HEK293 (cell line): ENCODE results near the gene WASHC4.

Experiments used
- CTCF ChIA-PET: fragments of 350-600 bp; formaldehyde crosslinking; extraction: SDS; loops from one replicate; lab custom pipeline; 2021; ENCODE audit warnings: antibody characterized with exemption; lab: Yijun Ruan, JAX
- POLR2A ChIA-PET: fragments of 300-600 bp; formaldehyde crosslinking; extraction: SDS; loops from one replicate; lab custom pipeline; 2020; ENCODE audit warnings: antibody characterized with exemption, inconsistent platforms; lab: Yijun Ruan, JAX
- H3K27ac ChIP-seq: fragments of 200-500 bp; sonication (Bioruptor generic); 2 replicates; pipeline ENCODE4 v1.5.1; 2014; ENCODE audit warnings: low read depth, low read length, control low read depth, inconsistent platforms; ENCODE audit errors: extremely low read depth
- H3K36me3 ChIP-seq, 2 experiments: fragments of 200-500 bp in 1 of 2; sonication (Bioruptor generic) in 1 of 2; 1 replicate in 1 of 2; 2 replicates in 1 of 2; pipeline ENCODE4 v1.5.1; 2014 to 2017; ENCODE audit warnings: inconsistent platforms in 2 of 2, low read length in 2 of 2; ENCODE audit not compliant: control insufficient read depth in 2 of 2, insufficient read depth in 1 of 2
- H3K4me1 ChIP-seq: fragments of 200-500 bp; sonication (Bioruptor generic); 2 replicates; pipeline ENCODE4 v1.5.1; 2014; ENCODE audit warnings: mild to moderate bottlenecking, low read length, inconsistent platforms; ENCODE audit not compliant: control insufficient read depth, insufficient read depth
- H3K4me3 ChIP-seq: 2 replicates; pipeline ENCODE4 v1.5.1; 2011; ENCODE audit warnings: low read depth, mild to moderate bottlenecking, control low read depth, low read length, moderate library complexity
- H3K9me3 ChIP-seq: fragments of 200-500 bp; sonication (Bioruptor generic); 2 replicates; pipeline ENCODE4 v1.5.1; 2014; ENCODE audit warnings: low read depth, low read length, inconsistent platforms; ENCODE audit not compliant: control insufficient read depth, insufficient read depth
- KLF10 ChIP-seq: fragments of 450-650 bp; IDR thresholded peaks from 2 replicates; pipeline ENCODE4 v1.5.1; 2018; ENCODE audit warnings: missing biosample characterization, mild to moderate bottlenecking, missing genetic modification characterization
- PRDM1 ChIP-seq: fragments of 450-650 bp; formaldehyde crosslinking; IDR thresholded peaks from 2 replicates; pipeline ENCODE4; 2016; ENCODE audit warnings: missing biosample characterization, missing genetic modification characterization
- SP7 ChIP-seq: fragments of 450-650 bp; formaldehyde crosslinking; IDR thresholded peaks from 2 replicates; pipeline ENCODE4 v1.5.1; 2016; ENCODE audit warnings: missing biosample characterization, missing genetic modification characterization
- ZBTB17 ChIP-seq: fragments of 450-650 bp; formaldehyde crosslinking; IDR thresholded peaks from 2 replicates; pipeline ENCODE4 v1.5.1; 2016; ENCODE audit warnings: missing biosample characterization, missing genetic modification characterization
- ZNF239 ChIP-seq: fragments of 450-650 bp; formaldehyde crosslinking; IDR thresholded peaks from 2 replicates; pipeline ENCODE4 v1.5.1; 2016; ENCODE audit warnings: missing biosample characterization, missing genetic modification characterization
- ZNF366 ChIP-seq: fragments of 450-650 bp; formaldehyde crosslinking; conservative IDR thresholded peaks from 2 replicates; pipeline ENCODE4 v1.5.1; 2016; ENCODE audit warnings: missing biosample characterization, missing genetic modification characterization
- ZNF473 ChIP-seq: fragments of 450-650 bp; formaldehyde crosslinking; IDR thresholded peaks from 2 replicates; pipeline ENCODE4 v1.5.1; 2017; ENCODE audit warnings: missing biosample characterization, missing genetic modification characterization
- ZNF580 ChIP-seq: fragments of 450-650 bp; formaldehyde crosslinking; IDR thresholded peaks from 2 replicates; pipeline ENCODE4 v1.5.1; 2016; ENCODE audit warnings: missing biosample characterization, missing genetic modification characterization
- ZNF585B ChIP-seq: fragments of 450-650 bp; formaldehyde crosslinking; IDR thresholded peaks from 2 replicates; pipeline ENCODE4 v1.5.1; 2016; ENCODE audit warnings: missing biosample characterization, missing genetic modification characterization
- ZNF621 ChIP-seq: fragments of 450-650 bp; formaldehyde crosslinking; IDR thresholded peaks from 2 replicates; pipeline ENCODE4 v1.5.1; 2017; ENCODE audit warnings: missing biosample characterization, missing genetic modification characterization
- ZNF654 ChIP-seq: fragments of 450-650 bp; formaldehyde crosslinking; IDR thresholded peaks from 2 replicates; pipeline ENCODE4 v1.5.1; 2016; ENCODE audit warnings: low read depth, missing biosample characterization, missing genetic modification characterization
- ZNF76 ChIP-seq: fragments of 450-650 bp; formaldehyde crosslinking; IDR thresholded peaks from 2 replicates; pipeline ENCODE4; 2016; ENCODE audit warnings: low read depth, missing biosample characterization, missing genetic modification characterization, borderline replicate concordance
- TF ChIP-seq, protein P1 (sequence below): fragments of 450-650 bp; formaldehyde crosslinking; IDR thresholded peaks from 2 replicates; pipeline ENCODE4 v1.5.1; 2016; ENCODE audit warnings: missing biosample characterization, missing genetic modification characterization
- TF ChIP-seq, protein P2 (sequence below): fragments of 450-650 bp; formaldehyde crosslinking; IDR thresholded peaks from 2 replicates; pipeline ENCODE4 v1.5.1; 2016; ENCODE audit warnings: missing biosample characterization, missing genetic modification characterization
- TF ChIP-seq, protein P3 (sequence below): IDR thresholded peaks from 2 replicates; pipeline ENCODE4 v1.6.1; 2011; ENCODE audit warnings: mild to moderate bottlenecking, low read depth, low read length, borderline replicate concordance

Gene WASHC4

DNA sequence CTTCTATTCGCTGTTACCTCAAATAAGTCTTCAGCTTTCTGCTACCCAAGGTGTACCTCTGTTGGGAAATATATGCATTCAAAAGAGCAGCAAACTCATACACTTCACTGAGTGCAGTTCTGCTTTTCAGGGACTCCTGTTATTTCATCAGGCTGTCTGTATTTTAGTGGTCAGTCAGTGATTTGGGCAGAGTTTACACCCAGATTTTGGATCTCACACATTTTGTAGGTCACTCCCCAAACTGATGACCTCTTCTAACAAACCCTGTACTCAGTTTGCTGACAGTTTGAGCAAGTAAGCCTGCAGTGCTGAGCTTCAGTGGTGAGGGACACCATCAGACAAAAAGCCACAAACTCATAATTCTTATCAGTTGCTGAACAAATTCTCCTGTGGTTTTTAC, 8.2 kb upstream of the WASHC4 start (continued):
- TF ChIP-seq ZNF580 (tag by site-specific recombination): no peak
- TF ChIP-seq SP7 (tag by site-specific recombination): no peak
- no peak for TF ChIP-seq ZNF76 (tag by site-specific recombination)
- no peak for TF ChIP-seq ZNF621 (tag by site-specific recombination)

- ChIA-PET CTCF (interaction anchor here (0.7 to 1.3 kb wide), 2 partner anchors 15 to 718 kb away, joined by 3 to 5 read pairs; no protein-coding TSS in a partner anchor), POLR2A (interaction anchor here (0.6 kb wide), 2 partner anchors 16 to 643 kb away, joined by 3 read pairs; no protein-coding TSS in a partner anchor)
- H3K36me3 ChIP-seq: no peaks in the 10 kb centered on the region
Observed at GRCh38 chr12:105100207-105100985, 7.1 kb upstream of the WASHC4 start.

GRCh38 chr12:105100998-105101397, 6.5 kb upstream of the WASHC4 start:
- TF ChIP-seq, protein P1, sequence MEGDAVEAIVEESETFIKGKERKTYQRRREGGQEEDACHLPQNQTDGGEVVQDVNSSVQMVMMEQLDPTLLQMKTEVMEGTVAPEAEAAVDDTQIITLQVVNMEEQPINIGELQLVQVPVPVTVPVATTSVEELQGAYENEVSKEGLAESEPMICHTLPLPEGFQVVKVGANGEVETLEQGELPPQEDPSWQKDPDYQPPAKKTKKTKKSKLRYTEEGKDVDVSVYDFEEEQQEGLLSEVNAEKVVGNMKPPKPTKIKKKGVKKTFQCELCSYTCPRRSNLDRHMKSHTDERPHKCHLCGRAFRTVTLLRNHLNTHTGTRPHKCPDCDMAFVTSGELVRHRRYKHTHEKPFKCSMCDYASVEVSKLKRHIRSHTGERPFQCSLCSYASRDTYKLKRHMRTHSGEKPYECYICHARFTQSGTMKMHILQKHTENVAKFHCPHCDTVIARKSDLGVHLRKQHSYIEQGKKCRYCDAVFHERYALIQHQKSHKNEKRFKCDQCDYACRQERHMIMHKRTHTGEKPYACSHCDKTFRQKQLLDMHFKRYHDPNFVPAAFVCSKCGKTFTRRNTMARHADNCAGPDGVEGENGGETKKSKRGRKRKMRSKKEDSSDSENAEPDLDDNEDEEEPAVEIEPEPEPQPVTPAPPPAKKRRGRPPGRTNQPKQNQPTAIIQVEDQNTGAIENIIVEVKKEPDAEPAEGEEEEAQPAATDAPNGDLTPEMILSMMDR (tag by site-specific recombination): peak; percentile 23; the same call in 1 of the 2 replicates
- TF ChIP-seq ZNF654 (tag by site-specific recombination): peak; percentile 46
- TF ChIP-seq ZNF585B: no peak
- no peak for TF ChIP-seq ZBTB17
- CTCF ChIA-PET: interaction anchor here (0.6 to 1.3 kb wide), 2 partner anchors 719 to 890 kb away, joined by 3 to 5 read pairs; no protein-coding TSS in a partner anchor
- Histone ChIP-seq H3K9me3 (no peaks in the 10 kb centered on the region), H3K27ac (no peak overlapping the region), H3K4me1 (peaks cover 4% of the 10 kb centered on the region; the same call in 1 of the 2 replicates), H3K36me3 (no peaks in the 10 kb centered on the region), H3K4me3 (no peak overlapping the region)
- POLR2A ChIA-PET: interaction anchor here (0.6 kb wide), 2 partner anchors 16 to 644 kb away, joined by 3 read pairs; no protein-coding TSS in a partner anchor

More at GRCh38 chr12:105100207-105100985, 7.1 kb upstream of the WASHC4 start:
- H3K9me3 ChIP-seq: no peaks in the 10 kb centered on the region
- H3K27ac ChIP-seq: no peak overlapping the region
- TF ChIP-seq, protein P2, sequence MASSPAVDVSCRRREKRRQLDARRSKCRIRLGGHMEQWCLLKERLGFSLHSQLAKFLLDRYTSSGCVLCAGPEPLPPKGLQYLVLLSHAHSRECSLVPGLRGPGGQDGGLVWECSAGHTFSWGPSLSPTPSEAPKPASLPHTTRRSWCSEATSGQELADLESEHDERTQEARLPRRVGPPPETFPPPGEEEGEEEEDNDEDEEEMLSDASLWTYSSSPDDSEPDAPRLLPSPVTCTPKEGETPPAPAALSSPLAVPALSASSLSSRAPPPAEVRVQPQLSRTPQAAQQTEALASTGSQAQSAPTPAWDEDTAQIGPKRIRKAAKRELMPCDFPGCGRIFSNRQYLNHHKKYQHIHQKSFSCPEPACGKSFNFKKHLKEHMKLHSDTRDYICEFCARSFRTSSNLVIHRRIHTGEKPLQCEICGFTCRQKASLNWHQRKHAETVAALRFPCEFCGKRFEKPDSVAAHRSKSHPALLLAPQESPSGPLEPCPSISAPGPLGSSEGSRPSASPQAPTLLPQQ (tag by site-specific recombination): peak; percentile 46; the same call in 1 of the 2 replicates
- 0 out of 2 replicates have a peak, but pooled peaks have one; percentile 33 for TF ChIP-seq KLF10 (tag by site-specific recombination)
- peak; percentile 71 for TF ChIP-seq ZNF366
- TF ChIP-seq, protein P3, sequence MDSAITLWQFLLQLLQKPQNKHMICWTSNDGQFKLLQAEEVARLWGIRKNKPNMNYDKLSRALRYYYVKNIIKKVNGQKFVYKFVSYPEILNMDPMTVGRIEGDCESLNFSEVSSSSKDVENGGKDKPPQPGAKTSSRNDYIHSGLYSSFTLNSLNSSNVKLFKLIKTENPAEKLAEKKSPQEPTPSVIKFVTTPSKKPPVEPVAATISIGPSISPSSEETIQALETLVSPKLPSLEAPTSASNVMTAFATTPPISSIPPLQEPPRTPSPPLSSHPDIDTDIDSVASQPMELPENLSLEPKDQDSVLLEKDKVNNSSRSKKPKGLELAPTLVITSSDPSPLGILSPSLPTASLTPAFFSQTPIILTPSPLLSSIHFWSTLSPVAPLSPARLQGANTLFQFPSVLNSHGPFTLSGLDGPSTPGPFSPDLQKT: no peak
- no peak for TF ChIP-seq ZNF473 (tag by site-specific recombination)
- 0 out of 2 replicates have a peak, but pooled peaks have one; percentile 19 for TF ChIP-seq PRDM1 (tag by site-specific recombination)
- no peak for TF ChIP-seq ZNF239 (tag by site-specific recombination)
- TF ChIP-seq, all 188 proteins: peak for 4
- Histone ChIP-seq H3K4me3 (no peak overlapping the region), H3K4me1 (peaks cover 4% of the 10 kb centered on the region; the same call in 1 of the 2 replicates)
